NOMO-1 (cell line): Measurements from ENCODE around the gene LMBR1.
"Not testable (repeated sequence)": the region's sequence is repeated elsewhere in the genome, so short reads cannot be mapped to it uniquely, and the experiment has no call there.

Experiments used
- DNase-seq, 2 experiments: peaks; one replicate each; lab custom pipeline; 2025; ENCODE audit not compliant: unreplicated experiment in 2 of 2; lab: John Stamatoyannopoulos, UW

LMBR1 gene

GRCh38 chr7:156637093-156637492 lies 255.9 kb downstream of the LMBR1 start:
- DNase-seq: not testable (repeated sequence)

GRCh38 chr7:156635529-156636385 lies 257.2 kb downstream of the LMBR1 start:
- DNase-seq: no peak

GRCh38 chr7:156634117-156634516 lies 258.9 kb downstream of the LMBR1 start:
- no peak for DNase-seq

DNA sequence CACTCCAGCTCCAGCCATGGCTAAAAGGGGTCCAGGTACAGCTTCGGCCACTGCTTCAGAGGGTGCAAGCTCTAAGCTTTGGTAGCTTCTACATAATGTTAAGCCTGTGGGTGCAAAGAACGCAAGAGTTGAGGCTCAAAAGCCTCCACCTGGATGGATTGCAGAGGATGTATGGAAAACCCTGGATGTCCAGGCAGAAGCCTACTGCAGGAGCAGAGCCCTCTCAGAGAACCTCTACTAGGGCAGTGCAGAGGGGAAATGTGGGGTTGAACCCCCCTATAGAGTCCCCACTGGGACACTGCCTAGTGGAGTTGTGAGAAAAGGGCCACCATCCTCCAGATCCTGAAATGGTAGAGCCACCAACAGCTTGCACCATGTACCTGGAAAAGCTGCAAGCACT lies 263.1 kb downstream of the LMBR1 start:
- no peak for DNase-seq

DNA sequence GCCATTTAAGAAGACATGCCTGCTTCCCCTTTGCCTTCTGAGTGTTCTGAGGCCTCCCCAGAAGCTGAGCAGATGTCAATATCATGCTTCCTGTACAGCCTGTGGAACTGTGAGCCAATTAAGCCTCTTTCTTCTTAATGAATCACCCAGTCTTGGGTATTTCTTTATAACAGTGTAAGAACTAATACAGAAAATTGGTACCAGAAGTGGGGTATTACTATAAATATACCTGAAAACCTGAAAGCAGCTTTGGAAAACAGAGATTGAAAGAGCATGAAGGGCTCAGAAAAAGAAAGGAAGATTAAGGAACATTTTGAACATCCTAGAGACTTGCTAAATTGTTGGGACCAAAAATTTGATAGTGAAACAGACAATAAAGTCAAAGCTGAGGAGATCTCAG lies 264.4 kb downstream of the LMBR1 start:
- no peak for DNase-seq
